Left renal cortex interstitium (tissue), 4 donors: Measurements from ENCODE around the gene CWC27. TPM values are rescaled to one million over a fixed set of nuclear protein-coding genes. Genes with fewer than 3 reads are reported as not detected.
"Not testable (repeated sequence)": the region's sequence is repeated elsewhere in the genome, so short reads cannot be mapped to it uniquely, and the experiment has no call there.

Source experiments
- DNase-seq, 4 donors: peaks; one replicate each; pipeline ENCODE4 v3.0.0-alpha.2; 2013; ENCODE audit warnings: low read depth in 4 of 4, low spot score in 2 of 4, missing footprints in 1 of 4
- polyA plus RNA-seq, 4 donors: library from polyadenylated mRNA; unstranded; fragments of 120-200 nt; gene quantifications; one replicate each; pipeline ENCODE4 v1.2.1, GENCODE V29; 2013; ENCODE audit not compliant: insufficient read length in 4 of 4

Gene CWC27
- polyA plus RNA-seq, 4 donors = 34.6 to 44.5 (median 37.2) TPM

DNA sequence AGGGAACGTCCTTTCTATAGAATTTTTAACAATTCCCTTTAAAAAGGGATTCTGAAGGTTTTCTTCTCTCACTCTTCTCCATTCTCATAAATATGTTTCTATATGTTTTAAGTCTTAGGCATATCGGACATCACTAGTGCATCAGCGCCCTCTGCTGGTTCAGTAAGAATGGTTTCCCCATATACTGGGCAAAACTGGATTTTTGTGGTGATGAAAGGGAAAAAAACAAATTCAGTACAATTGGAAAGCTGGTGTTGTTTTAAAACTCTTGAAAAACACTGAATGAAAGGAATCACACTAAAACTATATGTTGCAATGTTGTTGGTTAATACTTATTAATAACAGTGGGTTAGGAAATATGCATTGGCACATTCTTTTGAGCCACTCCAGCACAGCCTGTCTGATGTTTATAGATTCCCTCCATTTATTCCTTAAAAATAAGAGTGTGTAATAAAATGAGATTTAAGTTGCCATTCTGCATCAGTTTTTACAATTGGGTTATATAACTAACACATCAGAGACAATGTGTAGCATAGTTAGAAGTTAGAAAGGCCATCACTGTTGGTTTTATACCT, 15.8 kb downstream of the CWC27 start:
- DNase-seq = peak in 3 of 4 donors; percentile 42 to 75 (median 45)

DNA sequence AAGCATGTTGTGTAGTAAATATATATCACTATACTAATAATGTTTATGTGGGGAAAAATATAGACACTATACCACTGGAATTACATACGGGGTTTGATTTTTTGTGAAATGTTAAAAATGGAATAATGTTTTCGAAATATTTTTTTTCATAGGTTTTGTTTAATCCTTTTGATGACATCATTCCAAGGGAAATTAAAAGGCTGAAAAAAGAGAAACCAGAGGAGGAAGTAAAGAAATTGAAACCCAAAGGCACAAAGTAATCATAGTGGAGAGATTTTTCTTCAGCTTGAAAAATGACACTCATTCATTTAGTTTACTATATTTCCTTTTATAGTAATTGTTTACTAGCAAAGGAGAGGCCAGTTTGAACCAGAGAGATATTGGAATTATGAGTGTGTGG, 17.6 kb downstream of the CWC27 start:
- DNase-seq = no peak

DNA sequence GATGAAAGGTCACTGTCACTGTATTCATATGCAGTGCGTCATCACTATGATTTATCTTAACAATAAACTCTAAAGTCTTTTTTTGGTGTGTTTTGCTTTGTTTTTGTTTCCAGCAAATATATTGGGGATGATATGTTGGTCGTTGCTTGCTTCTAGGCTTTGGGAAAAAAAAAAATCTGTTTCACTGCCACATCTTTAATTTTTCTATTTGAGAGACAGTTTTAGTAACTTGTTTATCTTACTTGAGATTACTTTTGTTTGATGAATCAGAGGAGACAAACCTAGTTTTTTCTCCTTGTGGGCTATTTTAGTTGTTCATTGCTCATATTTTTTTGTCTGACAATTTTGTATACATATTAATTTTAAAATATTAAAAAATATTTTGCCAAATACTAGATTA, 19.4 kb downstream of the CWC27 start:
- DNase-seq = no peak

DNA sequence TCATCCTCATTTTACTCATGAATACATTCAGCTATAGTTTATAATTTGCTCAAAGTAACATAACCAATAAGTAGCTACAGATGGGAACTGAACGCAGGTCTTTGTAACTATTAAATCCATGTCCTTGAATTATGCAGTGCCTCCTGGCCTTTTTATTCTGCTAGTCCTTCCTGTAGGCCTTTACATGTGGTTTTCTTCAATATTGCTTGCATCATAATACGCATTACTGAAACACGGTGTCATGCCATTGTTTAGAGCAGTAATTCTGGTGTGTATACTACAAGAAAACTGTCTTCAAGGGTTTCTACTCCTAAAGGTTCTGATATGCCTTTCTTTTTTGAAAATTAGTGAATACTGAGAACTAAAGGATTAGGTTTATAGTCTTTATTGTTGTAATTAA, 20.7 kb downstream of the CWC27 start:
- DNase-seq = no peak

DNA sequence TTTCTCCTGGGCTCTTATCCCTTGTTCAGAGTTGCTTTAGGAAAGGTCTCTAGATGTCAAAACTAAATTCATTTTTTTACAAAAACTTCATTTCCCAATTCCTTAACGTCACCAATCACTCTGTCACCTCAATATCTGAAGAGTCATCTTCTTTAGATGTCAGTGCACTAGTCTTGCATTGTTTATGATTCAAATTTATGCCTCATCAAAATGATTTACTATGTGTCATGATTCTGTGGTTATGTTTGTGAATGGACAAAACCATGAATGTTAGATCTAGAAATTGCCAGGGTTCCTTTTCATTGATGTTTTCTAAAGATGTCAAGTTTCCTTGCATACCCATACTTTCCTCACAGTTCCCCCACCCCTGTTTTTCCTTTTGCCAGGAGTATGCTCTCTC, 21.5 kb downstream of the CWC27 start:
- DNase-seq = no peak

DNA sequence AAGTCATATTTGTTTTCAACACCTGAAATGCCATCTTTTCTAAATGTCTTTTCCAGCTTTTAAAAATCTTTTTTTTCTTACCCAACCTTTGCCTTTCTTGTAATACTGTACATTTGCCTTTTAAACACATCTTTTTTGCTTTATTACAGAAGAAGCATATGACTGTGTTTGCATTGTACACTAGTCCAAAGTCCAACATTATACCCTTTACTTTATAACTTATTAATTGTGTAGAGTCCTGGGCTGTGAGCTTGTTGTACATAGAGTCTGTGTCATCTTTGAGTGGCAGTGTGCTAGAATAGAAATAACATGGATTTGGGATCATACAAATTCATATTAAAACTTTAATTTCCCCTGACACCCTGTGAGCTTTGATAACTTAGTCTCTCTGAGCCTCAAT, 23.7 kb downstream of the CWC27 start:
- DNase-seq = no peak

DNA sequence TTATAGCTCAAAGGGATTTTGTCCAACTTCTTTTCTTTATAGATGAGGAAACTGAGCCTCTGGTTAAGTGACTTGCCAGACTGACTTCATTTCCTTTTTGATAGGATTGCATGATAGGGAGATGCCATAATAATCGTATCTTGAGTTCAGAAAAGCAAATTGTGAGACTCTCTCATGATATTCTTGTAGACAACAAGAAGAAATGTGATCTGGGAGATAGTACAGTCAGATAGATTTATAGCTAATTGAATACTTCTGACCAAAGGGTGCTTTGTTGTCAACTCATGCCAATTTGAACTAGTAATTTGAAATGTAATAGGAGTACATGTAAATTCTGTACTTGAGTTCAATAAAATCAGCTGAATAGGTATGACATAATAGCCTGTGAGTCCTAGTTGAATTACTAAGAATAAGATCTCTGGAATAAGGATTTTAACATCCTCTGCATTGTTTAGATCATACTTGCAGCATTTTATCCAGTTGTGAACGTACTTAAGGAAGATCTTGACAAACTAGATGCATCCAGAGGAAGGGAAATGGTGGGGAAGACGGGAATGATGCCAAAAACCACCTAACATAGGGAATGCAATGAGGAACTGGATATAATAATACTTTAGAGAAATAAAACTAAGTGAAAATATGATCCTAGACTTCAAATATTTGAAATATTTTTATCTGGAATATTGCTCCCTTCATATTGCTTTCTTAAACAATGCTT, 25.5 kb downstream of the CWC27 start:
- no peak for DNase-seq

DNA sequence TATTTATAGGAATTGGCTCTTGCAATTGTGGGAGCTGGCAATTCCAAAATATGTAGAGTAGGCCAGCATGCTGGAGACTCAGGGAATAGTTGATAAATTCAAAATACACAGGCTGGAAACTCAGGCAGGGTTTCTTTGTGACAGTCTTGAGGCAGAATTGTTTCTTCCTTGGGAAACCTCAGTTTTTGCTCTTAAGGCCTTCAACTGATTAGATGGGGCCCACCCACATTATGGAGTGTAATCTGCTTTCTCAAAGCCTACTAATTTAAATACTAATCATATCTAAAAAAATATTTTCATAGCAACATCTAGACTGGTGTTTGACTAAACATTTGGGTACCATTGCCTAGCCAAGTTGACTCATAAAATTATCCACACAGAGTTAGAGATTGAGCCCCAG, 27.6 kb downstream of the CWC27 start:
- DNase-seq = no peak

DNA sequence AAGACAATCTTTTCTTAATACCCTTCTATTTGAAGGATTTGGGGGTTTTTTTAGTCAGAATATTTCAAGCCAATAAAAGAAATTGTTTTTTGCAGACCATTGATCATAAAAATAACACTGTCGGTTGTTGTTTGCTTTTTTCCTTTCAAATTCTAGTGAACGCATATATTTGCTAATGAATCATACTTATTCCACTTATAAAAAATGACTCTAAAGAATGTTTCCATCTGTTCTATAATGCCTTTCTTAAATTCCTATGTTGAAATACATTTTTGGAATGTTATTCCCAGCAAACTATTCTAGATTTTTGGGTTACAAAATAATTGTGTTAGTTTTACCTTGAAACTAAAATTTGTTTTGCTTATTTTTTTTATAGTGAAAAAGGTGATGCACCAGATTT, 32.2 kb downstream of the CWC27 start:
- no peak for DNase-seq

DNA sequence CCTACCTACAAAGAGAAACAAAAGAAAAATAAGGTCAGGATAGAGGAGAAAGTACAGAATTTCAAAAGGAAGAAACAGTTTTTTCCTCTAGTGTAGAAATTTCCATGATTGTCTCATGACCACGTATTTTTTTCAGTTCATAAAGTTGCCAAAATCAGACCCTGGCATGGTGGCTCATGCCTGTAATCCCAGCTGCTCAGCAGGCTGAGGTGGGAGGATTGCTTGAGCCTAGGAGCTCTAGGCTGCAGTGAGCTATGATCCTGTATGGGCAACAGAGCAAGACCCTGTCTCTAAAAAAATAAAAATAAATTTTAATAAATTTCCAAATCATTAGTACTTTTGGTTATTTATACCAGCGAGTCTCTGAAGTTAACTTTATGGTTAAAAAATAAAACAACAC, 37.8 kb downstream of the CWC27 start:
- no peak for DNase-seq

DNA sequence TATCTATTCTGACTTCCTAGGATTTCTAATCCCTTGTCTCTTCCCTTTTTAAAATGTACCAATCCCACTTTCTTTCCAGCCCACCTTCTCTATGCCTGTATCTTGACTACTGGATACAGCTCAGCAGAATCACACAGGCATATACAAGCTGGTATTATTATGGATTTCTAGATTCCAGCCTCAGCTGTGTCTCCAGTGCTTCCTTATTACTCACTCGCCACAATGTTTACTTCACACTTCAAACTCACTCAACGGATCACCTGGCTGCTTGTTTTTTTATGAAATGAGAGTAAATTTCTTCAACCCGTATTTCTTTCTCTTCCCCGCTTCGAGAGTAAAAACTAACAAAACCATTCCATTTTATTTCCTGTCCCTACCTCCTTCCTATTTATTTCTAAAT, 38.8 kb downstream of the CWC27 start:
- DNase-seq = no peak

DNA sequence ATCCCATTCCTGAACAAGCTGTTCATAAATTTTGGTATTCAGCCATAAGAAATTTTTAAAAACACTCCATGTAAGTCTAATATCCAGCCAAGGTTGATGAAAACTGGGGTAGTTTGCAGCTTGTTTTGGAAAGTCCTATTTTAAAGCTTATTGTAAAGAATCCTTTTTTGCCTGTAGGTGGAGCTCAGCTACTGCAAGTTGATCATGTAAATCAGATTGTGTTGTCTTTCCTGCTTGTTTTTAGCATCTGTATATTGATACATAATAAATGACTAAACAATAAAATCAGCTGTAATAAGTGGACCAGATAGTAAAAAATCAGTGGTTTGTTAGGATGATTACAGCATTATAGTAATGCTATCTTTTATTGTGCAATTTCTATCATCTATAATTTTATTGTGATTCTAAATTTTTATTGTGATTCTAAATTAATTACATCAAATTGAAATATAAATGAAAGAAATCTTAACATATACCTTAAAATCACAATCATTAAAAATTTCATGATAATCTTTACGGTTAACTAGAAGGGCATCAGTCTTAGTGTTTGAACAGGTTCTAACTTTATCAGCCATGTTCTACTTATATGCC, 42.4 kb downstream of the CWC27 start:
- peak; percentile 10 to 34 (median 18) for DNase-seq

DNA sequence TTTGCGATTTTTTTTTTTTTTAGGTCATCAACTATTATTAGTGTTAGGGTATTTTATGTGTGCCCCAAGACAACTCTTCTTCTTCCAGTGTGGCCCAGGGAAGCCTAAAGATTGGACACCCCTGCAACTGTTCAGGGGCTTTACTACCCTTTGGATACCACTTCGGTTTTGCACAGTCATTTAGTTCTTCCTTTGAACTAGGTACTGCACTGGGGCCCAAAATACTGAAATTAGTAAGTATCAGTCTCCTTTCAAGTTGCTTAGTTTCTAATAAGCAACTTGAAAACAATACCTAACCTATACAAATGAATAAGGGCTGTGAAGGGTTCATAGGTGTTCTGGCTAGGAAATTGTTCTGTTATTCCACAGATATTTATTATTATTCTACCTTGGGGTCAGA, 45.3 kb downstream of the CWC27 start:
- DNase-seq = no peak

DNA sequence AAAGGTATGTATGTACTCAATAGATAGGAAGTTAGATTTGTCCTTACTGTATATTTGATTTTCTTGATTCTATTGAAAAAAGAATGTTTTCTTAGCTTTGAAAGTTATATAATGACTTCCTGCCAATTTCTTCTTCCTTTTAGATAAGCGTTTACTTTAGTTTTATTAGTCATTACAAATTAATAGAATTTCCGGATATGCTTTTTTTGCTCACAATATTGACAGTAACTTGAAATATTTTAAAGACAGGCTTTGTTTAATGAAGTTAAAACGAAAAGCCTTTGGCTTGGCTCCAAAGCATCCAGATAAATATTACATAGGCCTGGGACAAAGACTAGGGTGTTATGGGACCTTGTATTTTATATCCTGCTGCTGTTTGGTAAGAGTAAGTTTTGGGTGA, 49.5 kb downstream of the CWC27 start:
- DNase-seq = no peak

DNA sequence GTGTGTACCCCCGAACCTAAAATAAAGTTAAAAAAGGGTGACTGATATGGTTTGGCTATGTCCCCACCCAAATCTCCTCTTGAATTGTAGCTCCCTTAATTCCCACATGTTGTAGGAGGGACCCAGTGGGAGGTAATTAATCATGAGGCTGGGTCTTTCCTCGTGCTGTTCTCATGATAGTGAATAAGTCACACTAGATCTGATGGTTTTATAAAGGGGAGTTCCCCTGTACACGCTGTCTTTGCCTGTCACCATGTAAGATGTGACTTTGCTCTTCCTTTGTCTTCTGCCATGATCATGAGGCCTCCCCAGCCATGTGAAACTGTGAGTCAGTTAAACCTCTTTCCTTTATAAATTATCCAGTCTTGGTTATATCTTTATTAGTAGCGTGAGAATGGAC, 50.6 kb downstream of the CWC27 start:
- not testable (repeated sequence) for DNase-seq

DNA sequence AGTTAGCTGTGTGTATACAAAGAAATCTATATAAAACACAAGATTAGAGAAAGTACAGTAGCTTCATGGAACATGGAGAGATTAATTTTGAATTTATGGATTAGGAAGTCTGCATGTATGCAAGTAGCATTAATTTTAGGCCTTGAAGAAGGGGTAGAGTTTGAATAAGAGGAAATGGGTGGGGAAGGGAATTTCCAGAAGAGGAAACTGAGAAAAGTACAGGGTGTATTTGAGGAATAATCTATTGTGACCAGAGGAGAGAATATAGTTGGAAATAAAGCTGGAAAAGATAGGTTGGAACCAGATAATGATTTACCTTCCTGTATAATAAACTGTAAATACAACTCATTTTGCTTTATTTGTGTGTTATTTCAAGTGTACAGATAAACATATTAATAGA, 53.6 kb downstream of the CWC27 start:
- DNase-seq = no peak

DNA sequence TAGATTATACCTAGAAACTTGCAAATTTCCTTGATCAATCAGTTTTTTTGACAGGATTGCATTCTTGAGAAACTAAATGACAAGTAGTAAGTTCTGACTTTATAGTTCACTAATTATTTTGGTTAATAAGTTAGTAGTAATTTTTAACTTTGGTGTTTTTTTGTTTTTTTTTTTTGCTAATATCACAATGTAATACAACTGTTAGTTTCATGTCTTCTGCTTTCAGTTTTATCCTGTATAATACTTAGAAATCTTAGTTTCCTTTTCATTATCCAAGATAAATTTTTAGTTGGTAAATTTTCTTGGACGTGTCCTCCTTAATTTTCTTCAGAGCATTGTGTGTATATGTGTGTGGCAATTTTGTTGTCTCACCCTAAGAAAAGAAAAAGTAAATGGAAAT, 57.8 kb downstream of the CWC27 start:
- DNase-seq = no peak

DNA sequence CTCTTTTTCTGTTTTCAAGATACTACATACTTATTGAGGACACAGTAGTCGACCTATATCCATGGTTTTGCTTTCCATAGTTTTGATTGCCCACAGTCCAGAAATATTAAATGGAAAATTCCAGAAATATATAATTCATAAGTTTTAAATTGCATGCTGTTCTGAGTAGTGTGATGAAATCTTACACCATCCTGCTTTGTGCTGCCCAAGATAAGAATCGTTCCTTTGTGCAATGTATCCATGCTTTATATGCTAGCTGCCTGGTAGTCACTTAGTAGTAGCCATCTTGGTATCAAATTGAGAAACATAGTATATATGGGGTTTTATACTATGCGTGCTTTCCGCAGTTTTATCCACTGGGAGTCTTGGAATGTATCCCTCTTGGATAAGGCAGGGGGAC, 59.0 kb downstream of the CWC27 start:
- DNase-seq = no peak

DNA sequence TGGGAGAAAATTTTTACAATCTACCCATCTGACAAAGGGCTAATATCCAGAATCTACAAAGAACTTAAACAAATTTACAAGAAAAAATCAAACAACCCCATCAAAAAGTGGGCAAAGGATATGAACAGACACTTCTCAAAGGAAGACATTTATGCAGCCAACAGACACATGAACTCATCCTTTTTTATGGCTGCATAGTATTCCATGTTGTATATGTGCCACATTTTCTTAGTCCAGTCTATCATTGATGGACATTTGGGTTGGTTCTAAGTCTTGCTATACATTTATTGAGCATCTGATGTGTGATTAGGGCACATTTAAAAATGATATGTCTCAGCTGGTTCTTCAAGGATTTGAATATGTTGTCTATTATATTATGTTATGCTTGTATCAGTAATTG, 61.9 kb downstream of the CWC27 start:
- DNase-seq = not testable (repeated sequence)

DNA sequence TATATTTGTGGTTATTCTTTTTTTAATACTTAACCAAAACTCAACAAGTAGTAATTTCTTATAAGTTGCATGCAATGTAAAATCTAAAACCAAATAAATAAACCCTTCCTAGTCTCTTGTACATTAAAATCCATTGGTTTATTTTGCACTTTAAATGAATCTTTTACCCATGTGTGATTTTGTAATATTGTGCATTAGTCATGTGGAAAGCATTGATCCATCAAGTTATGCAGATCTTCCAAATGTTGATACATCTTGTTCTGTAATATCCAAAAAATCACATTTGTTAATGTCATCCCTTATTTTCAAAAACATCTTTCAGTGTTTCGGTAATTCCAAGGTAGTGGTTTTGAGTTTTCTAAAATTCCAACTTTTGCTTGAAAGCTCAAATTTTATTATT, 63.3 kb downstream of the CWC27 start:
- DNase-seq = no peak

DNA sequence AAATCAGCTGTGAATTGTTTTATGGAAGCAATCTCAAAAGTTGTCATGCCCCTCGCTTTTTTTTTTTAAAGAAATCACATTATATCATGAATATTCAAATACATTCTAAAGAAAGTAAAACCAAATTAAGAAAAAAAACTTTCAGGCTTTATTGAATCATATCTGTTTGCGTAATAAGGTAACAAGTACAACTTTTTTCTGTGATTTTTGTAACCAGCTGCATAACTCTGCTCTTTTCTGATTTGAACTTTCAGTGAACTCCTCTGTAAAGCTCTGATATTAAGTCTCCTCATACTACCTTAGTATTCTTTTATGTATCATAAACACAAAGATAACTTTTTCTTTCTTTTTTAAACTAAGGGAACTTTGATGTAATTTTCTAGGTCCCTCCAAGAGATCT, 65.3 kb downstream of the CWC27 start:
- DNase-seq = no peak

DNA sequence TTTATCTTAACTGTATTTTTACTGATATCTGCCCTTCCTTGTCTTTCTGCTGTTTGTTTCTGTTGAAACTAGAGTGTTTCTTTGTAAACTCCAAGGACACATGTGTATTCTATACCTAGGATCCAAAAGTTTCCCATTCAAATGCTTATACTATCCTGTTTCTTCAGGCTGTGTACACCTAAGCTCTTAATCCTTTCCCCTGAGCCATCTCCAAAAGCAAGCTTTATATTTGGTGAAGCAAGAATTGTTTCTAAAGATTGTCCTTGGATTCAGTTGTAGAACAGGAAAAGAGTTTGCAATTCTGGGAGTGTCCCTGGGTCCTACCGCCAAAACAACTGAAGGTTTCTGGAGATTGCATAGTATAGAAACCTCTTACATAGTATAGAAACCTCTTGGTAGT, 65.9 kb downstream of the CWC27 start:
- DNase-seq = no peak
